GM18517 (cell line): Measurements from ENCODE around the gene RNF144B.
"Not testable (repeated sequence)": the region's sequence is repeated elsewhere in the genome, so short reads cannot be mapped to it uniquely, and the experiment has no call there.

Source experiments
- ATAC-seq: cut with Tn5 transposase; IDR thresholded peaks from one replicate; pipeline ENCODE4 v1.9.1; 2021; ENCODE audit warnings: mild to moderate bottlenecking, moderate library complexity; ENCODE audit not compliant: unreplicated experiment

RNF144B gene

GRCh38 chr6:18371010-18371409 lies 16.1 kb upstream of the RNF144B start:
- ATAC-seq, result no peak

- no peak for ATAC-seq
Observed at GRCh38 chr6:18371656-18372055, 15.5 kb upstream of the RNF144B start.

GRCh38 chr6:18380158-18380836 lies 6.9 kb upstream of the RNF144B start:
- ATAC-seq, result no peak

- ATAC-seq, result no peak
Observed at GRCh38 chr6:18380851-18381250, 6.3 kb upstream of the RNF144B start.

- no peak for ATAC-seq
Observed at GRCh38 chr6:18383441-18383840, 3.7 kb upstream of the RNF144B start.

GRCh38 chr6:18384621-18385020 lies 2.5 kb upstream of the RNF144B start:
- no peak for ATAC-seq

GRCh38 chr6:18386298-18386976 lies 713 bp upstream of the RNF144B start:
- no peak for ATAC-seq

- ATAC-seq, result no peak
Observed at GRCh38 chr6:18388271-18388670, 1.1 kb downstream of the RNF144B start.

GRCh38 chr6:18388942-18389341 lies 1.8 kb downstream of the RNF144B start:
- ATAC-seq, result no peak

- no peak for ATAC-seq
Observed at GRCh38 chr6:18389479-18389878, 2.3 kb downstream of the RNF144B start.

- no peak for ATAC-seq
Observed at GRCh38 chr6:18390476-18390875, 3.3 kb downstream of the RNF144B start.

GRCh38 chr6:18391023-18391422 lies 3.9 kb downstream of the RNF144B start:
- ATAC-seq, result no peak

GRCh38 chr6:18392346-18392877 lies 5.3 kb downstream of the RNF144B start:
- ATAC-seq, result no peak

- no peak for ATAC-seq
Observed at GRCh38 chr6:18393698-18394097, 6.5 kb downstream of the RNF144B start.

- no peak for ATAC-seq
Observed at GRCh38 chr6:18395177-18395855, 8.2 kb downstream of the RNF144B start.

GRCh38 chr6:18395856-18396197 lies 8.7 kb downstream of the RNF144B start:
- ATAC-seq, result no peak

- ATAC-seq, result no peak
Observed at GRCh38 chr6:18397701-18398100, 10.6 kb downstream of the RNF144B start.

- not testable (repeated sequence) for ATAC-seq
Observed at GRCh38 chr6:18398225-18398624, 11.1 kb downstream of the RNF144B start.

- ATAC-seq, result peak; percentile 93
Observed at GRCh38 chr6:18400831-18401446, 13.8 kb downstream of the RNF144B start.

- not testable (repeated sequence) for ATAC-seq
Observed at GRCh38 chr6:18404965-18405364, 17.8 kb downstream of the RNF144B start.

GRCh38 chr6:18405477-18406293 lies 18.5 kb downstream of the RNF144B start:
- ATAC-seq, result no peak
